Activated CD4-positive, alpha-beta T cell treated with anti-CD3 and anti-CD28 coated beads, Interleukin-2, amount 50 U/mL, for 4 hours (primary cell): Measurements from ENCODE around the gene BICRAL.
"Not testable (repeated sequence)": the region's sequence is repeated elsewhere in the genome, so short reads cannot be mapped to it uniquely, and the experiment has no call there.

Experiments
- DNase-seq, 2 experiments: peaks; one replicate each; pipeline ENCODE4 v3.0.0-alpha.2; 2020

The BICRAL gene

DNA sequence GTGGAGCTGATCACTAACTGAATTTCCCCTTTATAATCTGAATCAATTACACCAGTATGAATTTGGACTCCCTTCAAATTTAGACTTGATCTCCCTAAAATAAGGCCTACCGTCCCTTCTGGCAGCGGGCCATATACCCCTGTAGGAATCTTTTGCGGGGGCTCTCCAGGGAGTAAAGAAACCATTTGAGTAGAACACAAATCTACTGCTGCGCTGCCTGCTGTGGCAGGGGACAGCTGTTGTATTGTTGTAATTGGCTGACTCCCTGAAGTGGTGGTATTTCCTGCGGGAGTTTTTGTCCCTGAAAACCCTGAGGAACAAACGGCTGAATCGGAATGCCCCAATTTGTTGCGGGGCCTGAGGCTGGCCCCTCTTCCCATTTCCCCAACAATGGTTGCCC, 118.0 kb downstream of the BICRAL start:
- no peak for DNase-seq

- peak; percentile 50 to 54 for DNase-seq
These were observed 119.7 kb downstream of the BICRAL start for GRCh38 chr6:42901538-42901957.

GRCh38 chr6:42902429-42903263, 120.8 kb downstream of the BICRAL start:
- not testable (repeated sequence) for DNase-seq

DNA sequence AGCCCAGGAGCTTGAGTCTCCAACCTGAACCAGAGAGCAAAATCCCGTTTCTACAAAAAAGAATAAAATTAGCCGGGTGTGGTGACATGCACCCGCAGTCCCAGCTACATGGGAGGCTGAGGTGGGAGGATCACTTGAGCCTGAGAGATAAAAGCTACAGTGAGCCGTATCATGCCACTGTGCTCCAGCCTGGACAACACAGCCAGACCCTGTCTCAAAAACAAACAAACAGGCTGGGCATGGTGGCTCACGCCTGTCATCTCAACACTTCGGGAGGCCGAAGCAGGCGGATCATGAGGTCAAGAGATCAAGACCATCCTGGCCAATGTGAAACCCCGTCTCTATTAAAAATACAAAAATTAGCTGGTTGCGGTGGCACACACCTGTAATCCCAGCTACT, 122.6 kb downstream of the BICRAL start:
- DNase-seq: no peak

GRCh38 chr6:42907336-42907735, 125.5 kb downstream of the BICRAL start:
- no peak for DNase-seq

DNA sequence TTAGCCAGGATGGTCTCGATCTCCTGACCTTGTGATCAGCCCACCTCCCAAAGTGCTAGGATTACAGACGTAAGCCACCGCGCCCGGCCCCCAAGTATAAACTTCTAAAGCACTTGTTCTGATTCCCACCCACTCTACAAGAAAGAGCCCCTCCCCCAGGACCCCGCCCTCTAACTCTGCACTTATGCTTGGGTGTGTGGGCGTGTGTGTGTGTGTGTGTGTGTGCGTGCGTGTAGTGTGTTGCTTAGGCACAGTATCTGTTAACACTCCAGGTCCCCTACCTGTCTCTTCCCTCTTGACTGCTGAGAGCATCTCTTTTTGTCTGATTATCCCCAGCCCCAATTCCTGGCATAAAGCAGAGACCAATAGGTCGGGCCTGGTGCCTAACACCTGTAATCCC, 128.0 kb downstream of the BICRAL start:
- DNase-seq: no peak

- no peak for DNase-seq
These were observed 129.5 kb downstream of the BICRAL start for GRCh38 chr6:42911171-42912021.

DNA sequence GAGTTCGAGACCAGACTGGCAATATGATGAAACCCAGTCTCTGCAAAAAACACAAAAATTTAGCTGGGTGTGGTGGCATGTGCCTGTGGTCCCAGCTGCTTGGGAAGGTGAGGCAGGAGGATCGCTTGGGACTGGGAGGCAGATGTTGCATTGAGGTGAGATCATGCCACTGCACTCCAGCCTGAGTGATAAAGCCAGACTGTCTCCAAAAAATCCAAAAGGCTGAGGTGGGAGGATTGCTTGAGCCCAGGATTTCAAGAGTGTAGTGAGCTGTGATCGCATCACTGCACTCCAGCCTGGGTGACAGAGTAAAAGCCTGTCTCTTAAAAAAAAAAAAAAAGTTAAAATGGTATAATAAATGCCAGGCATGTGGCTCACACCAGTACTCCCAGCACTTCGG, 132.7 kb downstream of the BICRAL start:
- no peak for DNase-seq

DNA sequence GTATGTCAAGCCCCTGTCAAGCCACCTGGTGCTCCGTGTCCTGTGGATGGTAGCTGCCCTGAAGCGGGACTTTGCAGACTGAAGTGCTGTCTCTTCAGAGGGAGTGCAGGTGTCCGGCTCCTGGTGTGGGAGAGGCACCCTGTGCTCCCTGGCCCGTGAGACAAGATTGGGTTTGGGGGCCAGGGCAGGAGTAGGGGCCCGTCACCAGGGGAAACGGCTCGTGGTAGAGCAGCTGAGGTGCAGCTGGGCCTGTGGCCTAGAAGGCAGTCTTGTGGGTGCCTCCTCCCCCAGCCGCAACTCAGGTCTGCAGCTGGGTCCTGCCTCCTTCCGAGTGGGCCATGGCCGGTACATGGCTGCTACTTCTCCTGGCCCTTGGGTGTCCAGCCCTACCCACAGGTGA, 133.9 kb downstream of the BICRAL start, which contains the start of gene PTCRA:
TSS of gene PTCRA (plus strand) at position 322 of the 400 bp plus-strand sequence. CDS start at position 339, 17 bp downstream.
- DNase-seq: no peak

- no peak for DNase-seq
These were observed 134.4 kb downstream of the BICRAL start for GRCh38 chr6:42916288-42916687.
